Left colon (tissue), 2 donors: Measurements from ENCODE around the gene ETV3. TPM values are rescaled to one million over a fixed set of nuclear protein-coding genes. Genes with fewer than 3 reads are reported as not detected.

ENCODE experiments used
- ATAC-seq: fragments of 200-7000 bp; cut with Tn5 transposase; one replicate; pipeline ENCODE4 v1.9.1; 2020; ENCODE audit warnings: mild to moderate bottlenecking, moderate library complexity
- DNase-seq, 2 donors: peaks; one replicate each; pipeline ENCODE4 v3.0.0-alpha.2; 2020
- intact Hi-C, 2 donors: fragments of 100-400 bp; cut with DNase I in 1 of 2; cut with micrococcal nuclease in 1 of 2; formaldehyde crosslinking; loops; one replicate each; pipeline versions ENCODE4 v1.11.2 to v1.14.0; 2022; cut with DNase I, micrococcal nuclease
- total RNA-seq, 2 donors: library from RNA; stranded (reverse); fragmentation: NEBNext Ultra II Directional; extraction: Animal tissue kit (Norgen Biotek cat#: 25700); gene quantifications; one replicate each; pipeline ENCODE4 v1.2.1, GENCODE V29; 2021
- donor health status: DM: no; HTN: no; CAD: no.
- donor health status: DM: yes; HTN: yes; CAD: no.

Gene ETV3
- total RNA-seq, 2 donors from 2014 or later: 27.9 to 32.5 TPM

DNA sequence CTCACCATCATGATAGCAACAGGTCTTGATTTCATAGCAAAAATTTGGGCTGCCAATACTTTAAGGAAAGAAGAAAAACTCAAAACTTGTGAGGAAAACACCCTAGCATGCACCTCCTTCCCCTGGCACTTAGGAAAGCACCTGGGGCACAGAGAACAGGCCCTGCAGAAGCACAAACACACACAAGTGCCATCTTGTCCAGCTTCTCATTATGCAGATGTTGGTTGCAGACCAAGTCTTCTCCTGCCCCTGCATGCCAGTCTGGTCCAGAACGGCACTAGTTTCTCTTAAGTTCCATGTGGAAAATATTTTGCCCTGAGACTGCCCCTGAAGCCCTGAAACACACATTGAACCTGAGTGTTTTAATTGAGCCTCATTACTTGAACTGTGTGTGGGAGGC, 6.3 kb upstream of the ETV3 start:
- ATAC-seq (no peak), DNase-seq (no peak)
- intact Hi-C loops: no loop called here

DNA sequence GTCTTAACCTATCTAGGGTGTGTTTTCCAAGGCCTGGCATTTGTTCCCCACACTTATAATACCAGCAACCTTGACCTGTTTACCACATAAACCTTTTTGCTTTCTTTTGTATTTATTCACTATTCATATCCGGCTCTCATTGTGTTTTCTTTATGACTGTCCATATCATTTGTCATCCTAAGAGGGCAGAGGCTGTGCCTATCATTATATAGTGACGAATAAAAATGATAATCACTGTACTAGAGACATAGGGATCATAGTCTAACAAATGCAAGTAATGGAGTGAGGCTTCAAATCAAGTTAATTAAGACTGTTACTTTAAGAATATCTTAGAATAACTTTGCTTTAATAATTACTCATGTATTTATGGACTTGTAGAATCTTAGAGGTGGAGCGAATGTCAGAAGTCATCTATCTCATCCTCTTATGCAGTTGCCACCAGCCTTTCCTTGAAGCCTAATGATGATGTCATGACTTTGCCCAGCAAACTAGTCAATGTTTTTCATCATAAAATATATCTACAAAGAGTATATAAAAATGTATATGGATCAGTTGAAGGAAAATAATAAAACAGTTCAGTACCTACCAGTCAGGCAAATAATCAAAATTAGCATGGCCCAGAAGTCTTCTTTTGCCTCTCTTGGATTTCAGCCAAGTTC, 4.7 kb upstream of the ETV3 start:
- no peak for DNase-seq
- intact Hi-C loops: no loop called here
- ATAC-seq: no peak

DNA sequence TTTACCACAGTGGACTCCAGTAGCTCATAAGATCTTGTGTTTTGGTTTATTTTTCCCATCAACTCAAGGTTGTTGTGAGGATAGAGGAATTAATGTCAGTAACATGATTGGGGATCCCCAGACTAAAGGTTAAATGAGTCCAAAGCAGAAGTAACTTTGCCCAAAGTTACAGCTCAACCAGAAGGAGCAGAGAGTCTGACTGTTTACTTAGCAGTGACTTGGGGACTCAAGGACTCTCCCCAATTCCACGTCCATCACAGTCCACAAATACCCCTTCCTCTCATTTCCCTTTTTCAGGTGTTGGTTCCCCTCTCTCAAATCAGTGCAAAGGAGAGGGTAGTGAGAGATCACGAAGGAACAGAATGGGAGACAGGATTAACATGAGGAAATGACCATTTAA, 4.0 kb upstream of the ETV3 start:
- no peak for ATAC-seq
- DNase-seq: no peak
- intact Hi-C loops: no loop called here

DNA sequence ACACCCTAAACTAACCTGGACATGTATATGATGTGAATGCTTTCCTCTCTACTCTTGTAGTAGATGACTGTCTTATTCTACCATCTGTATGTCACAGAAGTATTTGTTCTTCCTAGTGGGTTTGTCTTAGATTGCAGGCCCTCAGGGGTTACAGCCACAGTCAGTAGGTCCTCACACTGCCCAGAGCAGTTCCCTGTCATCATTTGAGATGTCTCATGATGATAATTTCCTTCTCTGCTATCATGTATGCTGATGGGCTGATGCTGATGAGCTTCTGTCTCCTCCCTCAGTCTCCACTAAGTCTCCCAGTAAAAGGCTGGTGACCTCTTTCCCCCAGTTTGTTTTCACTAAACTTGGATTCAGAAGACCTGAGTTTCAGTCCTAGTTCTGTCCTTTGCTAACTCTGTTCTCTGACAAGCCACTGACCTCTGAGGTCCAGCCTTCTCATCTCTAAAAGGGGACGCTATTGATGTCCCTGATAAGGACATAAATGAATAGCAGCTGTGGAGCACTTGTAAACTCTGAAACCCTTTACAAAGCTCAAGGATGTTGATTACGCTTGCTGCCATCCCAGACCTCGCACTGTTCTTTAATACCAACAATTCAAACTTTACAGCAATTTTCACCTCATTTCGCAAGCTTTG, 3.1 kb upstream of the ETV3 start:
- DNase-seq (no peak), ATAC-seq (no peak)
- intact Hi-C loops: no loop called here

DNA sequence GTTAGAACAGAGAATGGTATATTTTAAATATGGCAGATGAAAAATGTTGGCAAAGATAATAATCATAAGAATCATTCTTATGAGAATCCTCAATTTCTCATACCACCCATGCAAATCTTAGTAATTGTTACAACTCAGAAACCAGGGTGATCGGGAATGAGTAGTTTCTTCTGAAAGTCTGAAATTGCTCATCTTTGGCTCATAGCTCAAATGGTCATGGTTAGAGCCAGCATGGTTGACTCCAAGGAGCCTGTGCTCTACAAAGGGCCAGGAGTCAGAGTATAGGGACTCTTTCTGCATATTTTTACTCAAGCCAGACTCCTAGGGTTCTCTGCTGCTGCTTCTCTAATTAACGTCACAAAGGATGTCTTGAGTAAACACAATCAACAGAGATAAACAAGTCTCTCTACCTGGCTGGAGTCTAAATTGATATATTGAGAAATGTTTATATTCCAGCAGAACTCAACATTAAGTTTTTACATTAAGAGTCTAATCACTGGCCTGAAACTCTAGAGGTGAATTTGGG, 1.9 kb upstream of the ETV3 start:
- no peak for ATAC-seq
- DNase-seq: no peak
- intact Hi-C loops: no loop called here

DNA sequence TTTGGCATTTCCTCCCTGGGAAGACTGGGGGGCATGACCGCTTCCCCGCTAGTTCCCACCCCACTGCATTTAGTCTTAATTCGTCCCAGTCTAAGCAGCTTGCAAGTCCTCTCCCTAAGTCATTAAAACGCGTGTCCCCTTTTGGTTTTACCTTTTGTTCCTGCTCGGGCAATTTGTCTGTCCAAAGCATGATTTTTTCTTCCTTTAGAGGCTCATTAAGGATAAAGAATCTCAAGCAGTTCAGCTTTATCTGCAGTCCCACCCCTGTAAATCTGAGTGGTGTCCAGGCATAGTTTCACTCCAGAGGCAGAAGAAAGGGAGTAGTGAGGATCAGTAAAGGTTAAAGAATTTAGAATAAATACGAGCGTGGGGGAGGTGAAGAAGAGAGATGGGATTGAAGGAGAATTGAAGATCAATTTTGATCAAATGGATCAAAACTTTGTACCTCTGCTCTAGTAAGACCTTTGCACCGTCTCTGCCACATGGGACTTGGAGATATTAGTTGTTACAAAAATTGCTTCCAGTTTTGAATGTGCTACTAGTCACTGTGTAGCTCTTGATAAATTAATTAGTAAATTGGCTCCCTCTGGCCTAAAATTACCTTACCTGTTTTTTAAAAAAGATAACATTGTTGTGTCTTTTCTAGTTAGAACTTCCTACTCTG, 989 bp upstream of the ETV3 start:
- intact Hi-C loops: no loop called here
- DNase-seq: no peak
- ATAC-seq: no peak

DNA sequence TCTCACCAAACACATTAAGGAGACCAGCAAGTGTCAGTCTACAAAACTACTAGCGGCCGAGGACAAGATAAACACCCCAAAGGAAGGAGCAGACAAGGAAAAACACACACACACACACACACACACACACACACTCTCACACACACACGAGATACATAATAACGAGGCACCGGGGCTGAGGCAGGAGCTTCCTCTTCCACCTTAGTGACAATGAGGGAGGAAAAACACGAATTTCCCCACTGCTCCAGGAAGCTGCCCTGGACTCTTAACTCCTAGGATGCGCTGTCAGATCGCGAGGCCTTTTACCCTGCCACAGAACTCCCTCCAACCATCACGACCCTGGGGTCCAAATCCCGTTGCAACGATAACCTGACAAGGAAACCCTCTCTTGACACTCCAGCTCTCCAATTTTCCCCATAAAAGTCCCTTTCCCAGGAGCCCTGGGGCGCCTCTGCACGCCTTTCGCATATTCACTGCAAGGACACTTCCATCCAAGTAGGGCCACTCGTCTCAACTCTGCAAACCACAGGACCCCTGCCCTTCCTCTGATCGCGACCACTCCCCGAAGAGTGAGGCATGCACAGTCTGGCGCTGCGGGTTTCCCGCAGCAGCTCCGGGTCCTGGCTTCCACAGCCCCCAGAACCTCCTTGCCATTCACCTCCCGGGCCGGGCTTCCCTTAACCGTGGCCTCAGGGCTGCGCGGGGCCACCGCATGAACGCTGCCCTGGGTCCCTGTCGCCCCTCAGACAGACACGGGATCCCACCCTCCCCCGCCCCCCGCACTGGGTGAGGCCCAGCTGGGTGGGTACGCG, 581 bp downstream of the ETV3 start:
- intact Hi-C loops: no loop called here
- peak; percentile 50 for ATAC-seq
- peak in 1 of 2 donors; percentile 32 for DNase-seq

DNA sequence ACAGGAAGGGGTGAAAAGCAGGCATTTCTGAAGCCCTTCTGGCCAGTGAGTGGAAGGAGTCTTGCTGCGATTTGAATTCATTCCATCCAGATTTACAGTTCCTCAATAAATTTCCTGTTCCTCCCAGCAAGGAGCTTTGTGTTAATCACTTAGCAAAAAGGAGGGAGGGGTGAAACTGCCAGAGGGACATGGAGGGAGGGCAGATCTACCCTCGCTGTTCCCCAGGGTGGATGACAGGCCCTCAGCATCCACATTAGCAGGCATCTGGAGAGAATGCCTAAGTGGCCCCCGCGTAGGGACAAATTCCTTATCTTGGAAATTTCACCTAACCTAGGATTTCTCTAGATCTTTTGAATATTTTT, 1.2 kb downstream of the ETV3 start:
- intact Hi-C loops: no loop called here
- no peak for DNase-seq
- ATAC-seq: no peak

DNA sequence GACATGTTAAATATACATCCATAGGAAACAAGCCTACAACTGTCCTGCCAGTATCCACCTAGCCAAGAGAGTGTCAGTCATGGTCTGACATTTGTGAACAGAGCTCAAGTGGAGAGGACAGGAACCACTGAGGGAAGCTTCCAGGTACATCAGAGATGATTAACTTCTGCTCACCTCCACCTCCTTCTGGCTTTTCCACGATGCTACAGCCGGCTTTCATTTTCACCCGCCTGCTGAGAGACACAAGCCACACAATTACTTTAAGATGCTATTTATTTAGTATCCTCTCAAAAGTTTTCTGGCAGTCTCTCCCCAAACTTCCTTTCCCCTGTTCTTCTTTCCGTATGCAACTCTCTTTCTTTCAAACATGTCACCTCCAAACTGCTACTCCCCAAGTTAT, 2.1 kb downstream of the ETV3 start:
- DNase-seq (no peak), ATAC-seq (no peak)
- intact Hi-C loops: no loop called here

DNA sequence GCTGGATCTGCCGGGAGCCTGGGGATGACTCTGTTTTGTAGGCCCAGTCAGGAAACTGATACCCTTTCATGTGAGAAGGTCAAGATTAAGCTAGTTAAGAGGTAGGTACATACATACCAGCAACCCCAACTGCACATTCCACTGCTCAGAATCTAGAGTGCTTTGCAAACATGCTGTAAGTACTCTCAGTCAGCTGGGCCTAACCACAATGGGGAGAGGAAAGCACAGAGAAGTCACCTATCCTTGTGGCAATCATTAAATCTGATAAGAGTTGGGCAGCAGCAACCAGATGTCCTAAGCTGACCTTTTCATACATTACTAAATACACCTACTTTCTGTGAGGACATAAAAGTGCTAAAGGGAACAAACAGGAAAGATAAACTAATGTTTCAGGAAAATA, 2.5 kb downstream of the ETV3 start:
- DNase-seq (no peak), ATAC-seq (no peak)
- intact Hi-C loops: no loop called here

DNA sequence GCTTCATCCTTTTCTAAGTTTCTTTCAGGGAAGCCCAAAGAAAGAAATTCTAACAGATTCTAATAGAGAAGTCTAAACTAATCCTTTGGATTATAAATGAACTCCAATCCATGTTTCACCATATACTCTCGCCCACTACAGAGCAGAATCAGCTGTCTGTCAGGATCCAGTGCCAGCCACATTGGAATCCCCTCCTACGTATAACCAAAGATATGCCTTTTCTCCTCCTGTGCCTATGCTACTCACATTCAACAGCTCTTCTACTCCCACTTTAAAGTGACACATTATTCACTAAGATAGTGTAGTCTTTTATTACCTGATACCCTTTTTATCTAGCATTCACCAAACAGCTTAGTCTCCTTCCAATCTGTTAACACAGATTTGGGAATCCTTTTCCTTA, 3.1 kb downstream of the ETV3 start:
- intact Hi-C loops: no loop called here
- DNase-seq (no peak), ATAC-seq (no peak)

DNA sequence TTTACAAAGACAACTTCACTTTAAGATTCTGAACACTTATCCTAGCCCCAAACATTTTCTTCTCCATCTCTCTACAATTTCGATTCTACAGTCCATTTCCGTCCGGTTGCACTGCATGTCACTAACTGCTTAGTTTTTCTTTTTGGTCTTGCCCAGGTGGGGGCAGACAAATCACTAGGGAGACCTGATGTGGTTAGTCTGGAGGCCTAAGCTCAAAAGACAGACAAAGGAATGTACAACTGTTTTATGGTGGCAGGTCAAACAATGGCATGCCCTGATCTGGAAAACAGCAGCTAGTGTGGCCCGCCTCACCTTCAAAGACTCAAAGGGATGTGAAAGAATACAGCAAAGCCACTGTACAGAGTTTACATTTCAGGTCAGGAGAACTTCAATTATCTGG, 3.8 kb downstream of the ETV3 start:
- no peak for ATAC-seq
- intact Hi-C loops: no loop called here

DNA sequence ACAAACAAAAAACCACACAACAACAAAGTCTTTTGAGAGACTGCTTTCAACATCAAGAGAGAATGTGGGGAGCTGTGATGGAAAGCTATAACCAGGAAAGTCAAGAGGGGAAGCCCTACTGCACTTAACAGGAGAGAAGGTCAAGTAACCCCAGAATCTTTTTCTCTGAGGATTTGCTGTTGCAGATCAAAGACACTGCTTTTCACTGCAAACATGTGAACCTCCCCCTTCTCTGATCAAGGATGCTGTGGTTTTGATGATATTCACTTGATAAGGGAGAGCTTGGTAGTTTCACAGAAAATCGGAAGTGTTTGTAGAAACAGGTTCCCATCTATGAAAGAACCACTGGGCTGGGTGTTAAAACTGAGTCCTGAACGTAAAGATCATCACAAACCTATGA, 4.8 kb downstream of the ETV3 start:
- intact Hi-C loops: no loop called here
- DNase-seq: no peak
- no peak for ATAC-seq

More for the DNA sequence above, 3.8 kb downstream of the ETV3 start:
- no peak for DNase-seq

DNA sequence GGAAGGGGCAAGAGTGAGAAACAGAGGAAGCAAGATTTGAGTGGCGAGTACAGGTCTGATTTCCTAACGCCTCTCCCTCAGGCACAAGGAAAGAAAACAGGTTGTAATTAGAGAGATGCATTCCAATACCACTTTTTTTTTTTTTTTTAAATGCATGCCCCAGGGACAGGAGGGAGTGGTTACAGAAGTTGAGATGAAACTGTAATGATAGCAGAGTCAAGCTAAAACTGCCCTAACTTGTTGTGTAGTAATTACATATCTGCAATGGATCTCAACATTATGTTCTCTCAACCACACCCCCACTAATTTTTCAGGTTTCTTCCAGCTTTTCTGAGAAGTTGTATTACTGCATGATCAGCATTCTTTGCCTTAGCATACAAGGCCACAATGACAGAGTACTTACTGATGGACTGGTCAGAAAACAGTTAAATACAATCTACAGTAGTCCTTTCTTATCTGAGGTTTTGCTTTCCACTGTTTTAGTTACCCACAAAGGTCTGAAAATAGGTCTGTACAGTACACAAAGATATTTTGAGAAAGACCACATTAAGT, 5.5 kb downstream of the ETV3 start:
- no peak for DNase-seq
- ATAC-seq: no peak
- intact Hi-C loops: no loop called here

DNA sequence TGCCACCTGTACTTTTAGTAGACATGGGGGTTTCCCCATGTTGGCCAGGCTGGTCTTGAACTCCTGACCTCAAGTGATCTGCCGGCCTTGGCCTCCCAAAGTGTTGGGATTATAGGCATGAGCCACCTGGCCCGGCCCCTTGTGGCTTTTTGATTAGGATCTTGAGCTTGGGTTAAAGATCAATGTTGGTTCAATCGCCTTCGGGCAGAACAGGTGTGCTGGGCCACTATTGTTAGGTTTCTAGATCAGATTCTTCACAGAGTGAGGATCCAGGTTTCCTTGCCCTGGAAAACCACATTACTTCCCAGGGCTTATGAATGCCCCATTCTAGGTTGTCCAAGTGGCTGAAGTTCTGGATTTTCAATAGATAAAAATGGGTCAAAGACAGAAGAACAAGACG, 6.1 kb downstream of the ETV3 start:
- no peak for DNase-seq
- intact Hi-C loops: no loop called here
- ATAC-seq: no peak

DNA sequence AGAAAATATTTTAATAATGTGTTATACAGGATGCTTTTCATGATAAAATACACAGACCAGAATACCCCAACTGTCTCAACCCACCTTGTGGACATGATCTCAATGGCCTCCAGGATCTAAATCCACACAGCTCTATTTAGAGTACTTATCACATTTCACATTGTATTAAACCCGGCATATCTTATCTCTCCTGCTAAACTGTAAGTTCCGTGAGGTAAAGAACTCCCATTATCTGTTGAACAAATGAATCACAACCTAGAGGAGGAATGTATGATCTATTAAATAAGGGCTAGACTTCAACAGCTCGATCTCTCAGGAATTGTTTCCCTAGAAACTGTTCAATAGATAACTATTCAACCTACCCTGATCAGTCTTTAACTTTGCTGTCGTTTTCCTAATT, 6.9 kb downstream of the ETV3 start:
- DNase-seq: no peak
- no peak for ATAC-seq
- intact Hi-C loops: no loop called here

DNA sequence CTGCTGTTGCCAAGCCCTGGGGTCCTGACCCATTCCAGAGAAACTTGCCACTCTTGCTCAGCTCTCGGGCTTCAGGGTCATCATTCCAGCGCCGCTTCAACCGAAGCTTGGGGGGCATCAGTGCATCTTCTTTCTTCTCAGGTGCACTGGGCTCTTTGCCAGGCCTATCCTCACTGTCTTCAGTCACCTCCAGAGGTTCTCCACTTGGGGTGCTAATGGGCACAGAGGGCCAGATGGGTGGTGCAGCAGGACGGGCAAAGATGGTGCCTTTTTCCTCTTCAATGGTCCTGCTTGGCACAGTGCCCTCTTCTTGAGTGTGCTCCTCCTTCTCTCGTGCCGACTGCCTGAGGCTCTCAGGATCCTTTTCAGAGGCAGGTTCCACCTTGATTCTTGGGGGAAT, 13.3 kb downstream of the ETV3 start:
- no peak for ATAC-seq
- intact Hi-C loops: no loop called here
- DNase-seq: no peak

DNA sequence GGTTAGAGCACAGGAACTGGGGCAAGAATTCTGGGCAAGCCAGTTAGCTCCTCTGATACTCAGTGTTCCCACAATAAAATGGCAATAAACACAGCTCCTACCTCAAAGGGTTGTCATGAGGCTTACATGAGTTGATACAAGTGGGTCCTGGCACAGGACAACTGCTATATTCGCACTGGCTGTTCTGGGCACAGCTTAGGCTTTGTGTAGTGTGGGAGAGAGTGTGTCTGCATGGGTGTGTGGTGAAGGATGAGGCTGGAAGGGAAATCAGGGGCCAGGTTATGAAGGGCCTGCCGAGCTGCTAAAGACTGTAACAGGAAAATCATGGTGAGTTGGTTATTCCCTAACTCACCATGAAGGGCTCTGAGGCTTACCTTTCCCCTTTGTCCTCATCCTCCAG, 18.7 kb downstream of the ETV3 start:
- ATAC-seq (no peak), DNase-seq (no peak)
- intact Hi-C loops: no loop called here

DNA sequence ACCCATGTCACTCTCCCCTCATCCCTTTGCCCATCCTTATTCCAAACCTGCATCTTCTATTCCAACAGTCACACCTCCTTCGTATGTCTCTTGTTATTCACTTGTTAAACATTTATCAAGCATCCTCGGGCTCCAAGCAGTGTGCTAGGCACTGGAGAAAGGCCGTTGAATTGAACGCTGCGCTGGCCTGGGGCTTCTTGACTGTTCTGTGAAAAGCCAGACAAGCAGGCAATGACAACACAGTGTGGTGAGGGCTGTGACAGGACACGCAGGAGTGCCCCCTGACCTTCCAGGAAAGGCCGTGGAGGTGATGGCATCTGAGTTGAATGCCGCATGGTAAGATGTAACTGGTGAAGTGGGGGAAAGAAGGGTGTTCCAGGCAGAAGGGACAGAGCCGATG, 19.2 kb downstream of the ETV3 start:
- intact Hi-C loops: no loop called here
- DNase-seq (no peak), ATAC-seq (no peak)
